IMR-90 (cell line): ENCODE measurements around the gene THPO. TPM values are rescaled to one million over a fixed set of nuclear protein-coding genes. Genes with fewer than 3 reads are reported as not detected.

Experiments used
- ATAC-seq: fragments of 200-7000 bp; cut with Tn5 transposase; 2 replicates; pipeline ENCODE4 v1.9.1; 2020; ENCODE audit warnings: low read depth, mild to moderate bottlenecking, moderate library complexity
- BruUV-seq: library from RNA; stranded (reverse); fragments of 400-500 nt; replicated peaks from 2 replicates; lab custom pipeline; 2021; lab: Mats Ljungman, UMichigan
- CTCF ChIA-PET: fragments of 300-600 bp; formaldehyde crosslinking; extraction: SDS; loops from one replicate; lab custom pipeline; 2021; ENCODE audit warnings: antibody characterized with exemption; lab: Yijun Ruan, JAX
- POLR2A ChIA-PET: fragments of 300-600 bp; sonication (Branson Sonifier 250); formaldehyde crosslinking; loops from one replicate; lab custom pipeline; 2022; ENCODE audit warnings: antibody characterized with exemption; ENCODE audit not compliant: unreplicated experiment; lab: Charles Lee
- DNase-seq: peaks from one replicate; pipeline ENCODE4 v3.0.0; 2013
- H2AFZ ChIP-seq: replicated peaks from 2 replicates; pipeline ENCODE3; 2013; ENCODE audit warnings: low read length, mild to moderate bottlenecking; ENCODE audit not compliant: poor library complexity
- H2AK5ac ChIP-seq: 2 replicates; pipeline ENCODE4 v1.6.1; 2013; ENCODE audit warnings: low read depth, low read length, inconsistent platforms
- H2AK9ac ChIP-seq: replicated peaks from 2 replicates; pipeline ENCODE3; 2013; ENCODE audit warnings: mild to moderate bottlenecking, low read depth, low read length, moderate library complexity; ENCODE audit not compliant: poor library complexity
- H2BK120ac ChIP-seq: 2 replicates; pipeline ENCODE4 v1.6.1; 2013; ENCODE audit warnings: low read depth, low read length, inconsistent platforms
- H2BK15ac ChIP-seq: 3 replicates; pipeline ENCODE4 v1.6.1; 2013; ENCODE audit warnings: low read depth, low read length, inconsistent platforms
- H2BK20ac ChIP-seq: 2 replicates; pipeline ENCODE4 v1.6.1; 2013; ENCODE audit warnings: low read depth, mild to moderate bottlenecking, inconsistent platforms, low read length, moderate library complexity
- H2BK5ac ChIP-seq: 2 replicates; pipeline ENCODE4 v1.6.1; 2013; ENCODE audit warnings: mild to moderate bottlenecking, low read depth, low read length, inconsistent platforms; ENCODE audit not compliant: poor library complexity, severe bottlenecking
- H3K14ac ChIP-seq: replicated peaks from 2 replicates; pipeline ENCODE4 v1.6.1; 2013; ENCODE audit warnings: low read depth, low read length, inconsistent platforms
- H3K18ac ChIP-seq: 2 replicates; pipeline ENCODE4 v1.6.1; 2013; ENCODE audit warnings: low read depth, low read length, control low read depth
- H3K23ac ChIP-seq: 2 replicates; pipeline ENCODE4 v1.6.1; 2013; ENCODE audit warnings: low read depth, low read length, inconsistent platforms
- H3K27ac ChIP-seq: 2 replicates; pipeline ENCODE4 v1.5.1; 2013; ENCODE audit warnings: mild to moderate bottlenecking, control low read depth, low read length; ENCODE audit not compliant: insufficient read depth
- H3K27me3 ChIP-seq: 2 replicates; pipeline ENCODE4 v1.6.1; 2013; ENCODE audit warnings: low read length; ENCODE audit not compliant: control insufficient read depth, insufficient read depth
- H3K36me3 ChIP-seq: 2 replicates; pipeline ENCODE4 v1.6.1; 2013; ENCODE audit warnings: low read length, mixed read lengths; ENCODE audit not compliant: control insufficient read depth, insufficient read depth
- H3K4ac ChIP-seq: 2 replicates; pipeline ENCODE4 v1.6.1; 2013; ENCODE audit warnings: low read depth, low read length, inconsistent platforms
- H3K4me1 ChIP-seq: 2 replicates; pipeline ENCODE4 v1.6.1; 2013; ENCODE audit warnings: low read length, mixed read lengths; ENCODE audit not compliant: control insufficient read depth, insufficient read depth
- H3K4me2 ChIP-seq: 2 replicates; pipeline ENCODE4 v1.6.1; 2013; ENCODE audit warnings: low read depth, mild to moderate bottlenecking, control low read depth, low read length, moderate library complexity
- H3K4me3 ChIP-seq: 2 replicates; pipeline ENCODE4 v1.5.1; 2013; ENCODE audit warnings: low read depth, mild to moderate bottlenecking, control low read depth, low read length, moderate library complexity; ENCODE audit not compliant: insufficient read depth
- H3K56ac ChIP-seq: 2 replicates; pipeline ENCODE4 v1.6.1; 2013; ENCODE audit warnings: low read length, inconsistent platforms; ENCODE audit not compliant: insufficient read depth; ENCODE audit errors: extremely low read depth
- H3K79me1 ChIP-seq, 2 experiments: 2 replicates each; pipeline ENCODE4 v1.6.1; 2013; ENCODE audit warnings: low read length in 2 of 2, inconsistent platforms in 1 of 2, low read depth in 1 of 2
- H3K9ac ChIP-seq: 2 replicates; pipeline ENCODE4 v1.6.1; 2013; ENCODE audit warnings: low read depth, low read length, control low read depth
- H3K9me1 ChIP-seq: 2 replicates; pipeline ENCODE4 v1.6.1; 2013; ENCODE audit warnings: low read length, inconsistent platforms; ENCODE audit not compliant: insufficient read depth
- H3K9me3 ChIP-seq: 2 replicates; pipeline ENCODE4 v1.6.1; 2013; ENCODE audit warnings: low read length; ENCODE audit not compliant: control insufficient read depth, insufficient read depth
- H4K20me1 ChIP-seq: 2 replicates; pipeline ENCODE4 v1.6.1; 2013; ENCODE audit warnings: low read length, inconsistent platforms; ENCODE audit not compliant: insufficient read depth
- H4K5ac ChIP-seq: 2 replicates; pipeline ENCODE4 v1.6.1; 2013; ENCODE audit warnings: mild to moderate bottlenecking, low read depth, low read length, control low read depth
- H4K8ac ChIP-seq, 2 experiments: 2 replicates each; pipeline ENCODE4 v1.6.1; 2013; ENCODE audit warnings: low read depth in 2 of 2, low read length in 2 of 2, control low read depth in 1 of 2, inconsistent platforms in 1 of 2
- H4K91ac ChIP-seq: 2 replicates; pipeline ENCODE4 v1.6.1; 2013; ENCODE audit warnings: low read depth, low read length, inconsistent platforms; ENCODE audit not compliant: insufficient read depth
- BHLHE40 ChIP-seq: fragments of 150-350 bp; IDR thresholded peaks from 2 replicates; pipeline ENCODE4 v1.6.1; 2016; ENCODE audit warnings: mild to moderate bottlenecking, low read depth, low read length
- CHD1 ChIP-seq: IDR thresholded peaks from 2 replicates; pipeline ENCODE4 v1.6.1; 2012; ENCODE audit warnings: low read depth, low read length, improper control_type of control experiment
- FOS ChIP-seq: fragments of 150-350 bp; IDR thresholded peaks from 2 replicates; pipeline ENCODE4 v1.6.1; 2016; ENCODE audit warnings: low read depth, low read length
- MAFK ChIP-seq: IDR thresholded peaks from 2 replicates; pipeline ENCODE4 v1.6.1; 2012; ENCODE audit warnings: low read depth, low read length, improper control_type of control experiment
- NFE2L2 ChIP-seq: fragments of 150-350 bp; IDR thresholded peaks from 2 replicates; pipeline ENCODE4 v1.6.1; 2016; ENCODE audit warnings: low read depth, mild to moderate bottlenecking, low read length
- RAD21 ChIP-seq: IDR thresholded peaks from 2 replicates; pipeline ENCODE4 v1.6.1; 2012; ENCODE audit warnings: low read length, improper control_type of control experiment
- RCOR1 ChIP-seq: IDR thresholded peaks from 2 replicates; pipeline ENCODE4 v1.6.1; 2012; ENCODE audit warnings: mild to moderate bottlenecking, low read length, improper control_type of control experiment; ENCODE audit not compliant: insufficient replicate concordance
- SMC3 ChIP-seq: fragments of 150-350 bp; IDR thresholded peaks from 2 replicates; pipeline ENCODE4 v1.6.1; 2016; ENCODE audit warnings: low read depth, mild to moderate bottlenecking, antibody characterized with exemption, low read length, moderate library complexity
- WGBS, 2 experiments: methylation state at CpG; one replicate each; pipeline versions ENCODE4 v1.1.5 to v1.1.7; 2013; ENCODE audit warnings: missing lambda C conversion rate in 2 of 2; ENCODE audit not compliant: insufficient read length in 1 of 2; ENCODE audit errors: extremely low coverage in 2 of 2; 5-methylcytosine and 5-hydroxymethylcytosine counted together
- dilution Hi-C: fragments of 300-500 bp; cut with HindIII; formaldehyde crosslinking; loops from one replicate; pipeline ENCODE4 v1.14.3; 2018; ENCODE audit warnings: low sequenced_read_pairs; ENCODE audit not compliant: unreplicated experiment
- in situ Hi-C: fragments of 300-500 bp; cut with MboI; formaldehyde crosslinking; loops from 3 replicates; pipeline ENCODE4 v1.14.3; 2019; ENCODE audit warnings: low sequenced_read_pairs, inconsistent platforms, mixed read lengths
- intact Hi-C: fragments of 100-400 bp; cut with micrococcal nuclease; formaldehyde crosslinking; loops from 2 replicates; pipeline ENCODE4 v1.10.0; 2022
- polyA plus RNA-seq, 3 experiments: library from polyadenylated mRNA; depleted of rRNA; stranded (reverse); fragments of >200 nt; gene quantifications; 2 replicates each; pipeline ENCODE4 v1.2.3, GENCODE V29; 2012; ENCODE audit warnings: low replicate concordance in 1 of 3
- total RNA-seq: library from RNA; depleted of rRNA; stranded (reverse); fragments of >200 nt; gene quantifications from 2 replicates; pipeline ENCODE4 v1.2.3, GENCODE V29; 2012
- TF ChIP-seq, protein P1 (sequence below): fragments of 150-350 bp; IDR thresholded peaks from 2 replicates; pipeline ENCODE4 v1.6.1; 2016; ENCODE audit warnings: low read depth, mild to moderate bottlenecking, low read length, moderate library complexity, borderline replicate concordance
- TF ChIP-seq, protein P2 (sequence below): fragments of 150-350 bp; IDR thresholded peaks from 2 replicates; pipeline ENCODE4 v1.6.1; 2017; ENCODE audit warnings: mild to moderate bottlenecking, antibody characterized with exemption, low read length, low read depth

THPO gene
- total and polyA plus RNA-seq, 2 of the 4 experiments (the other 2 are of a cell fraction), result not detected

DNA sequence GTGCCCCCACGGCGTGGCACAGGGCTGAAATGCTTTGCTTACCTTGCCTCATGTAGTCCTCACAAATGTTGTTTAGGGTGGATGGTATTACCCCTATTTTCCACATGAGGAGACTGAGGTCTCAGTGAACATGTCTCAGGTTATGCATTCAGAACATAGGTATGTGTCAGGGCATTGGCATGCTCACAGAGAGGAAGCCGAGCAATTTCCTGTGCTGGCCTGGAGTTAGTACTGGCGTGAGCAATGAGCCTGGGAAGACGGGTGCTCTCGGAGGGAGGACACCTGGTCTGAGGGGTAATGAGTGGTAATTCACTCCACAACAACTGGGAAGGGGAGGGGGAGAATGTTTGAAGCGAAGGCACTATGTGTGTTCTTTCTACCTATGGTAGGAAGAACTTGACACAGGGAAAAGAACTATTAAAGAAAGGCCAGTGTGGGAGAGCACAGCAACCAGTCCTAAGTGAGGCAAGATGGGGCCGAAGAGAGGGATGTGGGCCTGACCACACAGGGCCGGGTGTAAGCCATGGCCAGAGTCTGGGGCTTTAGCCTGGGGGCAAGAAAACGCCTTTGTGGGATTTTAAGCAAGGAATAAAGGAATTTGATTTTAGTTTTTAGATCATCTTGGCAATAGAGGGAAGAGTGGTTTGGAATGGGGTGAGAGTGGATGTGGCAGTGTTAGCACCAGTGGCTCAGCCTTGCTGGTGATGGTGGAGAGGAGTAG, 45.5 kb downstream of the THPO start (continued):
- peak; percentile 9; the same call in 1 of the 2 replicates for TF ChIP-seq FOS
- TF ChIP-seq RCOR1, result no peak

DNA sequence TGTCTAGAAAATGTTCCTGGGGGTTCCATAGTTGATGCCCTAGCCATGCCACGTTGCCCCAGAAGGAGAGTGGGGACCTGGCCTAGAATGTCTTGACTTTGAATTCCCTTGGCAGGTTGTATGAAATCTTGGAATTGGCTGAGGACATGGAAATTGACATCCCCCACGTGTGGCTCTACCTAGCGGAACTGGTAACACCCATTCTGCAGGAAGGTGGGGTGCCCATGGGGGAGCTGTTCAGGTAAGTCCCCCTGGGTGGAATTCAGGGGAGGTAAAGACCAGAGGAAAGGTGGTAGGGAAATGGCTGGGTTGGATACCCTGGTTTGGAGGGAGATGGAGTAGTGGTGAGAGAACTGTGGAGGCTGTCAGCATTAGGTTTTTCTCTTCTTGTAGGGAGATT, 49.5 kb downstream of the THPO start:
- Histone ChIP-seq H3K27me3 (no peaks in the 10 kb centered on the region), H3K4me2 (no peak overlapping the region), H3K4ac (no peak overlapping the region), H2BK15ac (no peak overlapping the region), H3K79me1 (peaks cover 29 to 77% of the 10 kb centered on the region in 2 experiments), H3K9me3 (no peaks in the 10 kb centered on the region), H3K9ac (no peak overlapping the region), H2BK20ac (no peak overlapping the region), H3K4me3 (no peak overlapping the region), H2AK9ac (peak overlapping the region; percentile 52), H3K4me1 (peaks cover 13% of the 10 kb centered on the region), H3K27ac (no peak overlapping the region), H4K91ac (no peak overlapping the region), H3K18ac (no peak overlapping the region), H2AK5ac (no peak overlapping the region), H4K8ac (no peak overlapping the region), H4K5ac (no peak overlapping the region), H2AFZ (no peak overlapping the region), H2BK120ac (no peak overlapping the region), H2BK5ac (no peak overlapping the region), H3K56ac (no peak overlapping the region), H3K23ac (no peak overlapping the region), H3K9me1 (peaks cover 31% of the 10 kb centered on the region), H3K14ac (no peak overlapping the region), H3K36me3 (peaks cover 85% of the 10 kb centered on the region), H4K20me1 (peaks cover 65% of the 10 kb centered on the region)
- ATAC-seq (no peak), DNase-seq (no peak)
- no TSS peak for BruUV-seq
- dilution Hi-C loops (no loop called here), intact Hi-C loops (no loop called here), in situ Hi-C loops (no loop called here)
- 67% methylated on average over 3 of the region's 3 CpGs; no CpG with 5 or more reads in 1 of the 2 experiments for WGBS, 2 experiments
- ChIA-PET CTCF (no interaction called here), POLR2A (interaction anchor here (0.7 kb wide), 1 partner anchor 9 kb away, joined by 3 read pairs; no protein-coding TSS in a partner anchor)
- TF ChIP-seq NFE2L2 (no peak), MAFK (no peak), RAD21 (no peak), SMC3 (no peak), BHLHE40 (no peak), CHD1 (no peak)
- TF ChIP-seq, protein P1, sequence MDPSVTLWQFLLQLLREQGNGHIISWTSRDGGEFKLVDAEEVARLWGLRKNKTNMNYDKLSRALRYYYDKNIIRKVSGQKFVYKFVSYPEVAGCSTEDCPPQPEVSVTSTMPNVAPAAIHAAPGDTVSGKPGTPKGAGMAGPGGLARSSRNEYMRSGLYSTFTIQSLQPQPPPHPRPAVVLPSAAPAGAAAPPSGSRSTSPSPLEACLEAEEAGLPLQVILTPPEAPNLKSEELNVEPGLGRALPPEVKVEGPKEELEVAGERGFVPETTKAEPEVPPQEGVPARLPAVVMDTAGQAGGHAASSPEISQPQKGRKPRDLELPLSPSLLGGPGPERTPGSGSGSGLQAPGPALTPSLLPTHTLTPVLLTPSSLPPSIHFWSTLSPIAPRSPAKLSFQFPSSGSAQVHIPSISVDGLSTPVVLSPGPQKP, result no peak
- TF ChIP-seq, protein P2, sequence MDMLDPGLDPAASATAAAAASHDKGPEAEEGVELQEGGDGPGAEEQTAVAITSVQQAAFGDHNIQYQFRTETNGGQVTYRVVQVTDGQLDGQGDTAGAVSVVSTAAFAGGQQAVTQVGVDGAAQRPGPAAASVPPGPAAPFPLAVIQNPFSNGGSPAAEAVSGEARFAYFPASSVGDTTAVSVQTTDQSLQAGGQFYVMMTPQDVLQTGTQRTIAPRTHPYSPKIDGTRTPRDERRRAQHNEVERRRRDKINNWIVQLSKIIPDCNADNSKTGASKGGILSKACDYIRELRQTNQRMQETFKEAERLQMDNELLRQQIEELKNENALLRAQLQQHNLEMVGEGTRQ, result no peak
